Stimulated activated CD4-positive, alpha-beta T cell treated with anti-CD3 and anti-CD28 coated beads, Interleukin-12 subunit alpha, Interleukin-12 subunit beta, amount 100 ng/mL, for 48 hours (primary cell): Measurements from ENCODE around the gene USP20.

Experiments used
- DNase-seq, 3 donors: peaks; one replicate each; pipeline ENCODE4 v3.0.0-alpha.2; 2020; ENCODE audit warnings: low read depth in 2 of 3, low spot score in 1 of 3

USP20 gene

DNA sequence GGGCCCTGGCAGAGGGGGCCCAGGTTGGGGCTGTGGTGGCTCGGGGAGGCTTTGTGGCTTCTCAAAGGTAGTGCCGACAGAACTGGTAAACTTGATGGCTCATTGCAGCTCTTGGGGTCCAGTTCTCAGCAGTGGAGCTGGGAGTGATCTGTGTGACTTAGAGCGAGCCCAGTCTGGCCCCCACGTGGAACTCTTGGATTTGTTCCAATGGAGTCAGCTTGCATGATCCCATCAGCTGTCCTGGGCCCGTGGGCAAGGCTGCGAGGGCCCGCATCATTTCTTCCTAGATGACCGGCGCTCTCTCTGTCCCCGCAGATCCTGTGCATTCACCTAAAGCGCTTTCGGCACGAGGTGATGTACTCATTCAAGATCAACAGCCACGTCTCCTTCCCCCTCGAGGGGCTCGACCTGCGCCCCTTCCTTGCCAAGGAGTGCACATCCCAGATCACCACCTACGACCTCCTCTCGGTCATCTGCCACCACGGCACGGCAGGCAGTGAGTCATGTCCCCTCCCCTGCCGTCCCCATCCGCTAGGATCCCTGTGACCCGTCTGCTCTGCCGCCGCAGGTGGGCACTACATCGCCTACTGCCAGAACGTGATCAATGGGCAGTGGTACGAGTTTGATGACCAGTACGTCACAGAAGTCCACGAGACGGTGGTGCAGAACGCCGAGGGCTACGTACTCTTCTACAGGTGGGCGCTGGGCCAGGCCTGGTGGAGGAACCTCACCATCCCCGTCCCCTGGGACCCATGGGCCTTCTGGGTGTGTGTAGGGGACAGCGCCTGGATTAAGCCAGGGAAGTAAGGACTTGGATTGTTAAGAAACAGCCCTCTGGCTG, 39.2 kb downstream of the USP20 start:
- DNase-seq, result no peak

DNA sequence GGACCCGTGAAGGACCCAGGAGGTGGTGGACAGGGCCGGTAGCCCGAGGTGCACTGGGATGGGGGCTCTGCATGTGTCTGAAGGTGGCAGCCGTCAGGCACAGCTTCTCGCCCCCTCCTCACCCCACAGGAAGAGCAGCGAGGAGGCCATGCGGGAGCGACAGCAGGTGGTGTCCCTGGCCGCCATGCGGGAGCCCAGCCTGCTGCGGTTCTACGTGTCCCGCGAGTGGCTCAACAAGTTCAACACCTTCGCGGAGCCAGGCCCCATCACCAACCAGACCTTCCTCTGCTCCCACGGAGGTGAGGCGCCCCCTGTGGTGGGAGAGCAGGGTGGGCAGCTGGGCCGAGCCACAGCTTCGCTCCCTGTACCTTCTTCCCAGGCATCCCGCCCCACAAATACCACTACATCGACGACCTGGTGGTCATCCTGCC, 39.9 kb downstream of the USP20 start:
- DNase-seq, result no peak

DNA sequence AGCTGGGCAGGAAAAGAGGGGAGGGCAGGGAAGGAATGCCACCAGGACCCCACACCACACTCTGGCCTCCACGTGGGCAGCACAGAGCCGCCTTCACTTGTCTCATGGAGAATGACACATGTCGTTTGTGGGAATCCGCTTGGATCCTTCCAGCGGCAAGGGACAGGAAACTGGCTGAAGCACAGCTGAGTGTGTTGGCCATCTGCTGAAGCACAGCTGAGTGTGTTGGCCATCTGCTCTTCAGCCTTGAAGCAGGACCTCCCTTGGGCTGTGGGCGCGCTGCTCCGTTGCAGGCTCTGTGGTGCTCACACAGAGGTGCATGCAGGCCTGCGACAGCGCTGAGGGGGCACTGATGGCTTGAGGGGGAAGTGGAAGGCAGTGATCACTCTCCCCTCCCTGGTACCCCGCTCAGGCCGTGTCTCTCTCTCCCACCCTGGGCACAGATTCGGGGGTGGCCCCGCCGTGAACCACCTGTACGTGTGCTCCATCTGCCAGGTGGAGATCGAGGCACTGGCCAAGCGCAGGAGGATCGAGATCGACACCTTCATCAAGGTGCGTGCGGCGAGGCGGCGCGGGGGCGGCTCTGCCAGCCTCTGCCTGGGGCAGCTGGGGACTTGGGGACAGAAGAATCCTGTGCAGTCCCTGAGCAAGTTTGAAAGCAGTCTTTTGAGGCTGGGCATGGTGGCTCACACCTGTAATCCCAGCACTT, 40.6 kb downstream of the USP20 start:
- DNase-seq, result no peak

DNA sequence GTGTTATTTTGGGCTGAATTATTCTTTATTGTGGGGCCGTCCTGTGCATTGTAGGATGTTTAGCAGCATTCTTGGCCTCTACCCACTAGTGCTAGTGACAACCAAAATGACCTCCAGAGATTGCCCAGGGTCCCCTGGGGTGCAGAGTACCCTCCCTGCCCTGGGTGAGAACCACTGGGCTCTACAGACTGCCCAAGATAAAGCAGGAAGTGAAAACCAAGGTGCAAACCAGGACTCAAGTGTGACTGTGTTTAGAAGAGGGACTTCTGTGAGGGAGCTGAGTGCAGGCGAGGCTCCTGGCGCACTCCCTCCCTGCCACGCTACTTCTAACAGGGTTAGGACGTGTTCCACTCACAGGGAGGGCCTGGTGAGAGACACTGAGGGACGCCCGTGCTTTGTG, 41.6 kb downstream of the USP20 start:
- DNase-seq, result no peak

DNA sequence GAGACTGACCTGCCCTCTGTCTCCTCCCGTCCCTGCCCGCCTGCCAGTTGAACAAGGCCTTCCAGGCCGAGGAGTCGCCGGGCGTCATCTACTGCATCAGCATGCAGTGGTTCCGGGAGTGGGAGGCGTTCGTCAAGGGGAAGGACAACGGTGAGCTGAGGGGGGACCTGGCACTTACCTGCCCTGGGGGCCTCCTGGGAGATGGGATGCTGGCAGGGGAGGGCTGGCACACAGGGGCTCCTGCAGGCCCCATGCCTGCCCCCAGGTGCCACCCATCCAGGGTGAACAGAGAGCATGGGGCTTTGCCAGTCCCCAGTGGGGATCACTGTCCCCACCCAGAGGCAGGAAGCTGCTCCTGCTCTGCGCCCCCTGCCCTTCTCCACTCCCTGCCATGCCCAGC, 43.0 kb downstream of the USP20 start:
- DNase-seq, result no peak

DNA sequence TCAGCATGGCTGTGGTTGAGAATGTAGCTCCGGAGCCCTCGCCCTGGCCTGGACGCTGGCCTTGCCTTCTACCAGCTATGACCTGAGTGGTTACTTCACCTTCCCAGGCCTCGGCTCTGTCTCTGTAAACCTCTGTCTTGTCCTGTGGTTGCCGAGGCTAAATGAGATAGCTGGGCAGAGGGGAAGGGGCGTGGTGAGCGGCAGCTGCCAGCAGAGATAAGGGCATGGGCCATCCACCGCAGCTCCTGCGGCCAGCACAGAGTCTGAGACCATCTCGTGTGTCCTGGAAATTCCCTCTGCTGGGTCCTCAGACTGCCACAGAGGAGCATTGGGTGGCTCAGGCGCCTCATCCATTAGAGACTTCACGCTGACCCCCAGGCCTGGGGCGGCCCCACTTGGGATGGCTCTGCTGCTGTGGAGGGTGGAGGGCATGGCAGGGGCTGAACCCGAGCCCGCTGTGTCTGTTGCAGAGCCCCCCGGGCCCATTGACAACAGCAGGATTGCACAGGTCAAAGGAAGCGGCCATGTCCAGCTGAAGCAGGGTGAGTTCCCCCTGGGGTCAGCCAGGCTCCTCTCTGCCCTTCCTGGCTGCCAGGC, 43.9 kb downstream of the USP20 start:
- no peak for DNase-seq

DNA sequence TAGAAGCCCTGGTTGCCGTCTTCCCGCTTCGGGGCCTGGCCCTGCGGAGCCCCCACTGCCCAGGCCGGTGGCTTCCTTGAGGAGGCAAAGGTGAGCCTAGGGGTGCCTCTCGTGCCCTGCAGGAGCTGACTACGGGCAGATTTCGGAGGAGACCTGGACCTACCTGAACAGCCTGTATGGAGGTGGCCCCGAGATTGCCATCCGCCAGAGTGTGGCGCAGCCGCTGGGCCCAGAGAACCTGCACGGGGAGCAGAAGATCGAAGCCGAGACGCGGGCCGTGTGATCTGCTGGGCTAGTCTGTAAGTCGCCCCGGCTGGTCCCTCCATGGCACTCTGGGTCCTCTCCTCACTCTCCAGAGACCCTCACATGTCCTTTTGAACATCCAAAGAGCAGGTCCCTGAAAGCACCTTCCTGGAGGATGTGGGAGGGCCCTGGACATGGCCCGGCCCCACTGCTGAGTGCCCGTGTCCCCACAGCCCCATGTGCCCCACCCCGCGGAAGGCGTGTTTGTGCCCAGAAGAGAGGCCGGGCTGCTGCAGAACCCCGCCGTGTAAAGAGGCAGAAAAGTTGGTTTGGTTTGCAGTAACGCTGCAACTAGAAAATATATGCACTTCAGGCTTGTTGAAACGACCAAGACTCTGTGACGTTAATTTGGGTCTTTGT, 44.9 kb downstream of the USP20 start:
- DNase-seq, result no peak

DNA sequence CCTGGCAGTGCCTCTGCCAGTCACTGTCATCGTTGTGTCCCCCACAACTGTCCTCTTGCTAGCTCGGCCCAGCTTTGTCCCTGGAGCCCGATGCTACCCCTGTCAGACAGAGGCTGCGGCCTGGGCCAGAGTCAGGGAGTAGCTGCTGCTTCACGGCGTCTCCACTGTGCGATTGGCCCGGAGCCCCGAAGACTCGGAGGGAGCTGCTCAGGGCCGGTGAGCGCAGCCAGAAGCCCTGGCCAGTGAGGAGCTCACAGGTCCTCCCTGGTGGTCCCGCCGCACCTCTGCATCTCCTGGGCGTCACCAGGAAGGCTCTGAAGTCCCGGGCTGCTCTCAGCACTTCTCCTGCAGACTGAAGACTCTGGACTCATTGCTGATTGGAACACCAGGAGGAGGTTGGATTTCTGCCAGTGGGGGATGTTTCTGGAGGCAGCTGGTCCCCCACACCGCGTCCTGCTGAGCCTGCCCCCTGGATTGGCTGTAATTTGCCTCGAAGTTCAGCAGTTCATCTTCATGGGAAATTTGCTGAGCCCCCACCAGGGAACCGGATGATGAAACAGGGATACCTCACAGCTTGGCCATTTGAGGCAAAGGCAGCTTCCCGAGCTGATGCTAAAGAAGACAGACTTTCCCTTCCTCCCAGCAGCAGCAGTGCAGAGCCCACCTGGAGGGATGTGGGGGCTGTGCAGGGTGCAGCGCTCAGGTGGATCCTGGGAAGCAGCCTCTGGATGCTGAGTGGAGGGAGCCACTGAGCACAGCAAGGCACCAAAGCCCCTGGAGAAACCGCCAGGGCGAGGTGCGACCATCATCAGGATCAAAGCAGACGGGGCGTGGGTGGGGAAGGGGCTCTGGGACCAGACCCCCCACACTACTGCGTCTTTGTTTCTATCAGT, 45.6 kb downstream of the USP20 start:
- no peak for DNase-seq

DNA sequence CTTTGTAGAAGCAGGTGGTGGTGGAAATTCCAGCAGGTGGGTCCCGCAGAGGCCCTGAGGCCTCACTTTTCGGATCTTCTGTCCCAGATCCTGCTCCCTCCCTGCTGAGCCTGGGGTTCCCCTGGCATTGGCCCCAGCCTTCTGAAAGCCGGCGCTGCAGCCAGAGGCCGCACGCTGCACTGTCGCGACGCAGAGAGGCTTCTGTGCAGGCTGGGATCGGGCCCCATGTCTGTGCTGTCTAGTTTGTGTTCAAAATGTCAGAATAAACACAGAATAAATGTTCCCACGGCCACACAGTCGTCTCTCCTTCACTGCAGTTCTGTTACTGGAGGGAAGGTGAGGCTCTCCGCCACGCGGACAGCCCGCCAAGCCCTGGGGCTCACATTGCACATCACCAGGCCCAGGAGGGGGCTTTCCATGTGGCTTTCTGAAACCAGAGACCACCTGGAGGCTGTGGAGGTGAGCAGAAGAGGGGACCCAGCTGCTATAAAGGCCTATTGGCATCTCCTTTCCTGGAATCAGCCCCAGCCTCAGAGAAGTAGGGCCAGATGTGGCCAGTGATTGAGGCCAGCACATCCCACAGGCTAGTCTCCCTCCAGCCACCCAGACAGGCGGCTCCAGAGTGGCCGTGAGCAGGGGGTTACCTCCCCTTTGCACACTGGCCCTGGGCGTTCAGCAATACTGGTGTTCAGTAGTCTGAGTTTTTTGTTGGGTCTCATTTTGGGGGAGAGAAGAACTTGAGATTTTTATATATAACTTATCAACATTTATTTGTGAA, 46.5 kb downstream of the USP20 start:
- DNase-seq, result no peak

DNA sequence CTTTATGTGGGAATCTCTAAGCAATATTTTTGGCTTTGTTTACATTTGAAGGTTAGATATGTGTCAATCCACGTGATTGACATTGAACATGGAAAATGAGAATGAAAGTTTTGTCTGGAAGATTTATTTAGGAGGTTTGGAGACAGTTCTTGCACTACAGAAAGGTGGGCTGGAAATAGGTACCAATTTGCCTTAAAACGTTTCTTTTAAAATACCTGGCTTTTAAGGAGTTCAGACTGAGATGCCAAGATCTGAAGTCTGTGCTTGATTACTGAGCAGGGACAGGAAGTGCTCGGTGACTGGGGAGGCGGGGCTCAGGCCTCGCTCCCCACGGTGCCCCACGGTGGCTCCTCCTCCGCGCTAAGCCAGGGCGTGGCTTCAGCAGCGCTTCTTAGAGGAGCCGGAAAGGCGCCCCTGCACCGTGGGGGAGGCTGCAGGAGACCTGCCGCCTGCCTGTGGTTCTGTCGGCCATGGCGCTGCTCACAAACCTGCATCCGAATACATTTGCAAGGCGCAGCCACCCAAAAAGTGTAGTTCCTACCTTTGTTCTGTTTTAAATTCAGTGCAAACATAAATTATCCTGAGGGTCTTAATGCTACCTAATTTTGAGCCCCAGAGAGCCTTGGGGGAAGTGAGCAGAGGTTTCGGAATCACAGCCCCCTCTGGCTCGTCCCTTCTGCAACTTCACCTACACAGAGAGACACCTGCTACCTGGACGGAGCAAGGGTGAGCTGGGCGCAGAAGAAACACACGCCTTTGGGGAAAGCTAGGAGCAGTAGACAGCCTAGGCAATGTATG, 49.2 kb downstream of the USP20 start:
- DNase-seq, result peak; percentile 92 to 96 (median 95)

DNA sequence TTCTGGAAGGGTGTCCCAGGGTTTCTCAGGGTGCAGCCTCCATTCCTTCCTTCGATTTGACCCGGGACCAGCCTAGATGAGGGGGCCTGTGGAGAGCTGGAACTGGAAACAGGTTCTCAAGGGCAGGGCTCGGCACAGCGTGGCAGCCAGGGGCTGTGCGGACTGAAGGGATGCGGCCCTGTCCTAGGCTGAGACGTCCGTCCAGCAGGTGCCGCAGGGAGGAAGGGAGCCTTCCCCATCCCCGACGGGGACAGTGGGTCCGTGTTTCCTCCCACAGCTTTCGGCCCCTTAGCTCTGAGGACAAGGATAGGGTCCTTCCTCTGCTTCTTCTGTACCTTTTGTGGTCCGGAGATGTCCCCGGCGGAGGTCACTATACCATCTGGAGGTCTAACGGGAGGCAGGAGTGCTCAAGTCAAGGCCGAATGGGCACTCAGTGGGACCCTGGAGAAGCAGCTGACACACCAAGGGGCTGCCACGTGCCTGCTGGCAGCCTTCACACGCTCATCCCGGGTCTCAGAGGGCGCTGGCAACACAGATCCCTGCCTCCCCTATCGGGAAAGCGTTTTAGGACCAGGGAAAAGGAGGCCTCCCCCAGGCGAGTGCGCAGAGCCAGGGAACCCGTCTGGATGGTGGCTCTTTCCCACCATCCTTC, 49.9 kb downstream of the USP20 start:
- no peak for DNase-seq

DNA sequence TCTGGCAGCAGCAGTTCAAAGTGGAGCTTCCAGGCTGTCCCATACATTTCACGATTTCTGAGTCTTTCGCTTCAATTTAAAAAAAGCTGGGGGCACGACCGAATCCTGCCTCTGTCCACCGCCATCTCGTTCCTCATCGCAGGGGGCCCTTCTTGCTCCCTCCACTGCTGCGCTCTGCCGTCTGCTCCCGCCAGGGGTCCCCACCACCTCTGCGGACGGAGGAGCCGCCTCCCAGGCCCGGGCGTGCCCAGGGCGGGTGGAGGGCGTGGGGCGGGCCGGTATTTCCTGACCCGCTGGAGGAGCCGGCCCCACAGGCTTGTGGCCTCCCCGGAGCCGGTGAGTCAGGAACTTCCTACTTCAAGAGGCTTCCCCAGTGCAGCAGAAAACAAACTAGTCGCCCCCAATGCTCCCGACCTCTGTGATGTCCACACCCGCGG, 50.4 kb downstream of the USP20 start:
- DNase-seq, result peak; percentile 89 to 92 (median 91)

DNA sequence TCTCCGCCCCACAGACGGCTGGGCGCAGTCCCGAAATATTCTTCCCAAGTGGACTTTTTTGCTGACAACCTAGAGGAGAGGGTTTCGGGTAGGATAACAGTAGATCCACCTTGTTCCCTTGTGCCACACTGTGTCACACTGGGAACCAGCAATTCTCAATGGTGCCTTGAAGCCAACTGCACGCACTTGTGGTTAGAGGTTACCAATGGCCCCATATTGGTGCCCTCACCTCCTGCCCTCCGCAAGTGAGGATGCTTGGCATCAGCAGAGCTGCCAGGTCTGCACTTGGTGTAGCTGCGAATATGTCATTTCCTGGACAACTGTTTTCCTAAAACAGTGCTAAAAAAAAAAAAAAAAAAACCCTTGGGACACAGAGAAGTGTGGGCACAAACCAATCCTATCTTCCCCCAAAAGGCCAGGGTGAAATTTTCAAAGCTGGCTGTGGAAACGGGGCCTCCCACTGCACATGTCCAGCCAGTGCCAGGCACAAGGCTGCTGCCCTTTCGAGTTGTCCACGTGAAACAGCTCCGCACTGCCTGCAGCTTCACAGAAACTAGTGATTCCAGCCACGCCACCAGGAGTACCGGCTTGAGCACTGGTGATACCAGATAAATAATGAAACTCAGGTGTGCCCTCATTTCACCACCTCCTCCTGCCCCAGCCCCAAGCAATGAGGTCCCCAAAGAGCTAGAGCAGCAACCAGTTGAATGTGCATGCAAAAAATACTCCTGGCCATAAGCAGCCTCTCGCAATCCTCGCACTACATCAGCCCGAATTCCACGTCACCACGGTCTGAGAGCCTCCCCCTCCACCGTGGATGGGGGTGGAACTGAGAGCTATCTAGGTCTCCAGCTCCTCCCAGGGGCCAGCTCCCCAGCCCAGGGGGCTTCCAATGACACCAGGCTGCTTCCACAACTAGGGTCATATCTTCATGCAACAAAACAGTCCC, 51.2 kb downstream of the USP20 start:
- peak in 2 of 3 donors; percentile 48 to 63 for DNase-seq

DNA sequence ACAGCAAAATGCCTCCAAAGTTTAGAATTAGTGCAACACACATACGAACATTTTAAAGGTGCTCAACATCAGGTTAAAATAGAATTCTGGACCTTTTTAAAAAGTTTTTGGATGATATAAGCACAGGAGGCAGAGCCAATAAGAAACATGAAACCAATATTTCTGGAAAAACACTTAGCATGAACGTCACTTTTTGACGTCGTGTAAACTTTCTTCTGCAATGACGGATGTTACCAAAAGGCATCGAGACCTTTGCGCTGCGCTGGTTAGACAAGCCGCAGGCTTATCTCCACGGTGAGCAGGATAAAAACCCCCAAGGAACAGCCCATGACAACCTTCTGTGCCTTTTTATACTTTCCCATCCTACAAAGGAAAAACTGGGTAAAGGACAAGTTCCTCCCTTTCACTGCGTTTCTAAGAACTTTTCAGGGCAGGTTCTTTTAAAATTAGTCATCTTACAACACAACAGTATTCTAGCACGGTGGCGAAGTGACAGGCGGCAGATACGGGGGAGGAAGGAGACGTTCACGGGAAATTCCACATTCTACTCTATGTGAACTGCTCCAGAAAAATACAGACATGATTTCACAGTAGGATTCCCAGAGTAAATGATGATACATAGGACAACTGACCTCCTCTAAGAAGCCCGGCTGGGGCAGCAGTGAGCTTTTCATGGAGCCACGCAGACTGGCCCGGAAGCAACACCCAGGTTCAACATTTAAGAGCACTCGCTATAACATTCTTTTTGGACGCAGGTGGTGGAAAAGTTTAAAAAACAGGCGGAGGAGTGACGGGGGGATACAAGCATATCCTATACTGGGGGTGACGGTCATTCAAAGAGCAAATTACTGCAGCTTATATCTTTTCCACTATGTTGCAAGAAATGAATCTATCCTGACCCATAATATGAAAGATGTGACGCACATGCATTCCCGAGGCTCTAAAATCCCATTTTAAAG, 52.4 kb downstream of the USP20 start:
- DNase-seq, result peak in 2 of 3 donors; percentile 52 to 63

DNA sequence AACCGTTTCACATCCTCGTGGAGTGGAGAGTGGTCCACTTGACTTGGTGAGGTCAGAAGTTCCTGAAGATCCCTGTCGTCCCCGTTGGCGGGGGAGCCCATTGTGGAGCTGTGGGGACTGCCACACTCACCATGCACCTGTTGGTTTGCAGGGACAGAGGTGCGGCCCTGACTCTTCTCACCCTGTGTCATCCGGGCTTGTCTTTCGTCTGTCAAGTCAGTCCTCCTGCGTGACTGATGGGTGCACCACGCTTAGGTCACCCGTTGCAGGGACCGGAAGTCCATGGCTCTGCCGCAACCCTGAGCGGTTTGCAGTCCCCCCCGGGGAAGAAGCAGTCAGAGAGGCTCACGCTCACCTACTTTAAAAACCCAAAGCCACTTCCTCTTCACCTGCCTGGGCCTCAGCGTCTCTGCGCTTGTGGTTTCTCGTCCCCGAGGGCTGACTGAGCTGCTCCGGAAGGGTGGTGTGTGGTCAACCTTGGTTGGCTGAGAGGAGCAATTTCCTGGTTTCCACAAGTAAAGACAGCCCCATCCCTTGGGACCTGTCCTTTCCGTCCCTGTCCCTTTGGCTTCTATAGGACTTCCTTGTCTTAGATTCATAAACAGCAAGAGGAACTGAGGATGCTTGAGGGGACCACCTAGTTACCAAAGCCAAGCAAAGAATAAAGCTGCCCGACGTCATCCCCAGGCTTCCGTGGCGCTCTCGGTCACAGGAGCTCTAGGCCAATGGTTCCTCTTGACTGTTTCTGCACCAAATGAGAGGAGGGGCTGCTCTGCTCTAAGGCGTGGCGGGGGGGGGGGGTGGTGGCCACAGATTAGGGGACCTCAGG, 53.2 kb downstream of the USP20 start:
- peak; percentile 82 to 94 (median 86) for DNase-seq
